ENCODE data around the gene SAFB2. TPM values are rescaled to one million over a fixed set of nuclear protein-coding genes. Genes with fewer than 3 reads are reported as not detected.

Gene SAFB2
- total and polyA plus RNA-seq, 9 of the 15 experiments (the other 6 are each of a cell fraction or from before 2014, with no cell fraction given): 4.5 to 103 (median 47.3) TPM

DNA sequence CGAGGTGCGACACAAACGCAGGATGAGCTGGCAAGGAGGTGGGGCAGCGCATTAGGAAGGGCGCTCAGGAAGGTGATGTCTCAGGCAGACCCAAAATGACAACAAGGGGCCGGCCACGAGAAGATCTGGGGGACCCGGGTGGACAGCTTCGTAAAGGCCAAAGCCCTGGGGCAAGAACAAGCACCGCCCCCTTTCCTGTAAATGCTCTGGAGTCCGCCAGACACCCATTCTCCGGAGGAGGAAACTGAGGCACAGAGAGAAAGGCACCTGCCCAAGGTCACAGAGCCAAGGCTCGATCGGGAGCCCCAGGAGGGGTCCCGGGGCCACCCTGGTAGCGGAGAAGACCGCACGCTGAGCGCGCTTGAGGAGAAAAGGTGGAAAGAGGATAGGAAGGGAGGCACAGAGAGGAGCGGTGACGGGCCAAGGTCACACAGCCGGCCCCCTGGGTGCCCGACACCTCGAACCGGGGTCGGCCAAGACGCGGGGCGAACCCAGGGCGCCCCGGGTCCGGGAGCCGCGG is 571 bp downstream of the SAFB2 start (continued):
- TF ChIP-seq, protein P1, sequence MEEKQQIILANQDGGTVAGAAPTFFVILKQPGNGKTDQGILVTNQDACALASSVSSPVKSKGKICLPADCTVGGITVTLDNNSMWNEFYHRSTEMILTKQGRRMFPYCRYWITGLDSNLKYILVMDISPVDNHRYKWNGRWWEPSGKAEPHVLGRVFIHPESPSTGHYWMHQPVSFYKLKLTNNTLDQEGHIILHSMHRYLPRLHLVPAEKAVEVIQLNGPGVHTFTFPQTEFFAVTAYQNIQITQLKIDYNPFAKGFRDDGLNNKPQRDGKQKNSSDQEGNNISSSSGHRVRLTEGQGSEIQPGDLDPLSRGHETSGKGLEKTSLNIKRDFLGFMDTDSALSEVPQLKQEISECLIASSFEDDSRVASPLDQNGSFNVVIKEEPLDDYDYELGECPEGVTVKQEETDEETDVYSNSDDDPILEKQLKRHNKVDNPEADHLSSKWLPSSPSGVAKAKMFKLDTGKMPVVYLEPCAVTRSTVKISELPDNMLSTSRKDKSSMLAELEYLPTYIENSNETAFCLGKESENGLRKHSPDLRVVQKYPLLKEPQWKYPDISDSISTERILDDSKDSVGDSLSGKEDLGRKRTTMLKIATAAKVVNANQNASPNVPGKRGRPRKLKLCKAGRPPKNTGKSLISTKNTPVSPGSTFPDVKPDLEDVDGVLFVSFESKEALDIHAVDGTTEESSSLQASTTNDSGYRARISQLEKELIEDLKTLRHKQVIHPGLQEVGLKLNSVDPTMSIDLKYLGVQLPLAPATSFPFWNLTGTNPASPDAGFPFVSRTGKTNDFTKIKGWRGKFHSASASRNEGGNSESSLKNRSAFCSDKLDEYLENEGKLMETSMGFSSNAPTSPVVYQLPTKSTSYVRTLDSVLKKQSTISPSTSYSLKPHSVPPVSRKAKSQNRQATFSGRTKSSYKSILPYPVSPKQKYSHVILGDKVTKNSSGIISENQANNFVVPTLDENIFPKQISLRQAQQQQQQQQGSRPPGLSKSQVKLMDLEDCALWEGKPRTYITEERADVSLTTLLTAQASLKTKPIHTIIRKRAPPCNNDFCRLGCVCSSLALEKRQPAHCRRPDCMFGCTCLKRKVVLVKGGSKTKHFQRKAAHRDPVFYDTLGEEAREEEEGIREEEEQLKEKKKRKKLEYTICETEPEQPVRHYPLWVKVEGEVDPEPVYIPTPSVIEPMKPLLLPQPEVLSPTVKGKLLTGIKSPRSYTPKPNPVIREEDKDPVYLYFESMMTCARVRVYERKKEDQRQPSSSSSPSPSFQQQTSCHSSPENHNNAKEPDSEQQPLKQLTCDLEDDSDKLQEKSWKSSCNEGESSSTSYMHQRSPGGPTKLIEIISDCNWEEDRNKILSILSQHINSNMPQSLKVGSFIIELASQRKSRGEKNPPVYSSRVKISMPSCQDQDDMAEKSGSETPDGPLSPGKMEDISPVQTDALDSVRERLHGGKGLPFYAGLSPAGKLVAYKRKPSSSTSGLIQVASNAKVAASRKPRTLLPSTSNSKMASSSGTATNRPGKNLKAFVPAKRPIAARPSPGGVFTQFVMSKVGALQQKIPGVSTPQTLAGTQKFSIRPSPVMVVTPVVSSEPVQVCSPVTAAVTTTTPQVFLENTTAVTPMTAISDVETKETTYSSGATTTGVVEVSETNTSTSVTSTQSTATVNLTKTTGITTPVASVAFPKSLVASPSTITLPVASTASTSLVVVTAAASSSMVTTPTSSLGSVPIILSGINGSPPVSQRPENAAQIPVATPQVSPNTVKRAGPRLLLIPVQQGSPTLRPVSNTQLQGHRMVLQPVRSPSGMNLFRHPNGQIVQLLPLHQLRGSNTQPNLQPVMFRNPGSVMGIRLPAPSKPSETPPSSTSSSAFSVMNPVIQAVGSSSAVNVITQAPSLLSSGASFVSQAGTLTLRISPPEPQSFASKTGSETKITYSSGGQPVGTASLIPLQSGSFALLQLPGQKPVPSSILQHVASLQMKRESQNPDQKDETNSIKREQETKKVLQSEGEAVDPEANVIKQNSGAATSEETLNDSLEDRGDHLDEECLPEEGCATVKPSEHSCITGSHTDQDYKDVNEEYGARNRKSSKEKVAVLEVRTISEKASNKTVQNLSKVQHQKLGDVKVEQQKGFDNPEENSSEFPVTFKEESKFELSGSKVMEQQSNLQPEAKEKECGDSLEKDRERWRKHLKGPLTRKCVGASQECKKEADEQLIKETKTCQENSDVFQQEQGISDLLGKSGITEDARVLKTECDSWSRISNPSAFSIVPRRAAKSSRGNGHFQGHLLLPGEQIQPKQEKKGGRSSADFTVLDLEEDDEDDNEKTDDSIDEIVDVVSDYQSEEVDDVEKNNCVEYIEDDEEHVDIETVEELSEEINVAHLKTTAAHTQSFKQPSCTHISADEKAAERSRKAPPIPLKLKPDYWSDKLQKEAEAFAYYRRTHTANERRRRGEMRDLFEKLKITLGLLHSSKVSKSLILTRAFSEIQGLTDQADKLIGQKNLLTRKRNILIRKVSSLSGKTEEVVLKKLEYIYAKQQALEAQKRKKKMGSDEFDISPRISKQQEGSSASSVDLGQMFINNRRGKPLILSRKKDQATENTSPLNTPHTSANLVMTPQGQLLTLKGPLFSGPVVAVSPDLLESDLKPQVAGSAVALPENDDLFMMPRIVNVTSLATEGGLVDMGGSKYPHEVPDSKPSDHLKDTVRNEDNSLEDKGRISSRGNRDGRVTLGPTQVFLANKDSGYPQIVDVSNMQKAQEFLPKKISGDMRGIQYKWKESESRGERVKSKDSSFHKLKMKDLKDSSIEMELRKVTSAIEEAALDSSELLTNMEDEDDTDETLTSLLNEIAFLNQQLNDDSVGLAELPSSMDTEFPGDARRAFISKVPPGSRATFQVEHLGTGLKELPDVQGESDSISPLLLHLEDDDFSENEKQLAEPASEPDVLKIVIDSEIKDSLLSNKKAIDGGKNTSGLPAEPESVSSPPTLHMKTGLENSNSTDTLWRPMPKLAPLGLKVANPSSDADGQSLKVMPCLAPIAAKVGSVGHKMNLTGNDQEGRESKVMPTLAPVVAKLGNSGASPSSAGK (IDR thresholded peaks at IDR 0.05): no peak
- TF ChIP-seq, protein P2, sequence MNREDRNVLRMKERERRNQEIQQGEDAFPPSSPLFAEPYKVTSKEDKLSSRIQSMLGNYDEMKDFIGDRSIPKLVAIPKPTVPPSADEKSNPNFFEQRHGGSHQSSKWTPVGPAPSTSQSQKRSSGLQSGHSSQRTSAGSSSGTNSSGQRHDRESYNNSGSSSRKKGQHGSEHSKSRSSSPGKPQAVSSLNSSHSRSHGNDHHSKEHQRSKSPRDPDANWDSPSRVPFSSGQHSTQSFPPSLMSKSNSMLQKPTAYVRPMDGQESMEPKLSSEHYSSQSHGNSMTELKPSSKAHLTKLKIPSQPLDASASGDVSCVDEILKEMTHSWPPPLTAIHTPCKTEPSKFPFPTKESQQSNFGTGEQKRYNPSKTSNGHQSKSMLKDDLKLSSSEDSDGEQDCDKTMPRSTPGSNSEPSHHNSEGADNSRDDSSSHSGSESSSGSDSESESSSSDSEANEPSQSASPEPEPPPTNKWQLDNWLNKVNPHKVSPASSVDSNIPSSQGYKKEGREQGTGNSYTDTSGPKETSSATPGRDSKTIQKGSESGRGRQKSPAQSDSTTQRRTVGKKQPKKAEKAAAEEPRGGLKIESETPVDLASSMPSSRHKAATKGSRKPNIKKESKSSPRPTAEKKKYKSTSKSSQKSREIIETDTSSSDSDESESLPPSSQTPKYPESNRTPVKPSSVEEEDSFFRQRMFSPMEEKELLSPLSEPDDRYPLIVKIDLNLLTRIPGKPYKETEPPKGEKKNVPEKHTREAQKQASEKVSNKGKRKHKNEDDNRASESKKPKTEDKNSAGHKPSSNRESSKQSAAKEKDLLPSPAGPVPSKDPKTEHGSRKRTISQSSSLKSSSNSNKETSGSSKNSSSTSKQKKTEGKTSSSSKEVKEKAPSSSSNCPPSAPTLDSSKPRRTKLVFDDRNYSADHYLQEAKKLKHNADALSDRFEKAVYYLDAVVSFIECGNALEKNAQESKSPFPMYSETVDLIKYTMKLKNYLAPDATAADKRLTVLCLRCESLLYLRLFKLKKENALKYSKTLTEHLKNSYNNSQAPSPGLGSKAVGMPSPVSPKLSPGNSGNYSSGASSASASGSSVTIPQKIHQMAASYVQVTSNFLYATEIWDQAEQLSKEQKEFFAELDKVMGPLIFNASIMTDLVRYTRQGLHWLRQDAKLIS (CRISPR knock-in tag; IDR thresholded peaks at IDR 0.05): peak; percentile 15; the same call in 1 of the 2 replicates
- peak; percentile 60 for TF ChIP-seq ADNP (tag; IDR thresholded peaks at IDR 0.05)
- TF ChIP-seq NCOA4 (IDR thresholded peaks at IDR 0.05; ENCODE audit: partially characterized antibody): no peak
- no peak for TF ChIP-seq CREB1 (IDR thresholded peaks at IDR 0.05)
- TF ChIP-seq CREB1 (CRISPR knock-in tag; IDR thresholded peaks at IDR 0.05): no peak
- TF ChIP-seq HOXB6 (CRISPR knock-in tag; IDR thresholded peaks at IDR 0.05; ENCODE audit: borderline replicate concordance): no peak
- TF ChIP-seq ZSCAN29 (IDR thresholded peaks at IDR 0.05): no peak
- no peak for TF ChIP-seq NR2F6 (CRISPR knock-in tag; IDR thresholded peaks at IDR 0.05)
- TF ChIP-seq ELF2 (CRISPR knock-in tag; IDR thresholded peaks at IDR 0.05): no peak
- TF ChIP-seq, protein P3, sequence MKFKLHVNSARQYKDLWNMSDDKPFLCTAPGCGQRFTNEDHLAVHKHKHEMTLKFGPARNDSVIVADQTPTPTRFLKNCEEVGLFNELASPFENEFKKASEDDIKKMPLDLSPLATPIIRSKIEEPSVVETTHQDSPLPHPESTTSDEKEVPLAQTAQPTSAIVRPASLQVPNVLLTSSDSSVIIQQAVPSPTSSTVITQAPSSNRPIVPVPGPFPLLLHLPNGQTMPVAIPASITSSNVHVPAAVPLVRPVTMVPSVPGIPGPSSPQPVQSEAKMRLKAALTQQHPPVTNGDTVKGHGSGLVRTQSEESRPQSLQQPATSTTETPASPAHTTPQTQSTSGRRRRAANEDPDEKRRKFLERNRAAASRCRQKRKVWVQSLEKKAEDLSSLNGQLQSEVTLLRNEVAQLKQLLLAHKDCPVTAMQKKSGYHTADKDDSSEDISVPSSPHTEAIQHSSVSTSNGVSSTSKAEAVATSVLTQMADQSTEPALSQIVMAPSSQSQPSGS (CRISPR knock-in tag; IDR thresholded peaks at IDR 0.05): no peak
- TF ChIP-seq HDAC2 (IDR thresholded peaks at IDR 0.05): peak; percentile 93
- no peak for TF ChIP-seq SMARCE1 (IDR thresholded peaks at IDR 0.05)

Measured in K562 (cell line).